SK-N-SH treated with all-trans-retinoic acid at 6 μM for 48 hours (cell line): ENCODE results near the gene CTBS.

ENCODE experiments used
- ATAC-seq: fragments of 200-7000 bp; cut with Tn5 transposase; 3 replicates; pipeline ENCODE4 v1.9.1; 2020; ENCODE audit warnings: mild to moderate bottlenecking, moderate library complexity
- ARNTL ChIP-seq: fragments of 450-650 bp; formaldehyde crosslinking; IDR thresholded peaks from 2 replicates; pipeline ENCODE4 v1.5.0; 2020; ENCODE audit warnings: low read depth, mild to moderate bottlenecking, moderate library complexity, borderline replicate concordance
- BACH2 ChIP-seq: fragments of 250-450 bp; sonication (Bioruptor Pico); IDR thresholded peaks from 2 replicates; pipeline ENCODE4 v1.9.0; 2021; ENCODE audit warnings: mild to moderate bottlenecking, borderline replicate concordance
- CSDC2 ChIP-seq: fragments of 250-450 bp; sonication (Bioruptor Pico); IDR thresholded peaks from 2 replicates; pipeline ENCODE4 v1.5.0; 2020; ENCODE audit warnings: mild to moderate bottlenecking, moderate library complexity
- ESRRG ChIP-seq: fragments of 250-450 bp; sonication (Bioruptor Pico); IDR thresholded peaks from 2 replicates; pipeline ENCODE4 v1.6.1; 2021; ENCODE audit warnings: mild to moderate bottlenecking
- GLIS3 ChIP-seq: fragments of 250-450 bp; sonication (Bioruptor Pico); IDR thresholded peaks from 2 replicates; pipeline ENCODE4 v1.5.0; 2020; ENCODE audit warnings: mild to moderate bottlenecking, moderate library complexity
- ISL1 ChIP-seq: fragments of 250-450 bp; sonication (Bioruptor Pico); IDR thresholded peaks from 2 replicates; pipeline ENCODE4 v2.1.2; 2022; ENCODE audit warnings: mild to moderate bottlenecking, moderate library complexity
- OSR1 ChIP-seq: fragments of 250-450 bp; sonication (Bioruptor Pico); IDR thresholded peaks from 2 replicates; pipeline ENCODE4 v1.8.0; 2022; ENCODE audit warnings: moderate library complexity, mild to moderate bottlenecking, inconsistent platforms
- PPARA ChIP-seq: fragments of 250-450 bp; sonication (Bioruptor Pico); IDR thresholded peaks from 2 replicates; pipeline ENCODE4 v1.5.0; 2020; ENCODE audit warnings: mild to moderate bottlenecking, borderline replicate concordance
- RARB ChIP-seq: fragments of 250-450 bp; sonication (Bioruptor Pico); IDR thresholded peaks from 2 replicates; pipeline ENCODE4 v1.8.0; 2021; ENCODE audit warnings: mild to moderate bottlenecking, moderate library complexity
- SNAI2 ChIP-seq: fragments of 250-450 bp; sonication (Bioruptor Pico); IDR thresholded peaks from 2 replicates; pipeline ENCODE4 v1.5.0; 2020; ENCODE audit warnings: mild to moderate bottlenecking, moderate library complexity
- TCF4 ChIP-seq: fragments of 250-450 bp; sonication (Bioruptor Pico); IDR thresholded peaks from 2 replicates; pipeline ENCODE4 v1.8.0; 2021; ENCODE audit warnings: mild to moderate bottlenecking, moderate library complexity, borderline replicate concordance
- TOX ChIP-seq: fragments of 250-450 bp; sonication (Bioruptor Pico); IDR thresholded peaks from 2 replicates; pipeline ENCODE4 v1.8.0; 2021; ENCODE audit warnings: mild to moderate bottlenecking, moderate library complexity, borderline replicate concordance
- ZC3H10 ChIP-seq: fragments of 250-450 bp; sonication (Bioruptor Pico); IDR thresholded peaks from 2 replicates; pipeline ENCODE4 v1.5.1; 2021; ENCODE audit warnings: mild to moderate bottlenecking, moderate library complexity
- ZFP3 ChIP-seq: fragments of 250-450 bp; sonication (Bioruptor Pico); IDR thresholded peaks from 2 replicates; pipeline ENCODE4 v1.5.0; 2020; ENCODE audit warnings: mild to moderate bottlenecking, moderate library complexity
- ZFP30 ChIP-seq: fragments of 450-650 bp; formaldehyde crosslinking; IDR thresholded peaks from 2 replicates; pipeline ENCODE4 v1.5.0; 2022; ENCODE audit warnings: mild to moderate bottlenecking, moderate library complexity
- ZNF565 ChIP-seq: fragments of 450-650 bp; formaldehyde crosslinking; conservative IDR thresholded peaks from 2 replicates; pipeline ENCODE4 v1.5.0; 2020; ENCODE audit warnings: low read depth, mild to moderate bottlenecking, moderate library complexity
- ZNF70 ChIP-seq: fragments of 450-650 bp; formaldehyde crosslinking; IDR thresholded peaks from 2 replicates; pipeline ENCODE4 v1.5.0; 2020; ENCODE audit warnings: mild to moderate bottlenecking, moderate library complexity
- ZNF8 ChIP-seq: fragments of 450-650 bp; formaldehyde crosslinking; IDR thresholded peaks from 2 replicates; pipeline ENCODE4 v1.5.0; 2020; ENCODE audit warnings: mild to moderate bottlenecking, moderate library complexity
- TF ChIP-seq, protein P1 (sequence below): fragments of 250-450 bp; sonication (Bioruptor Pico); IDR thresholded peaks from 2 replicates; pipeline ENCODE4 v1.5.1; 2020; ENCODE audit warnings: low read depth, mild to moderate bottlenecking, moderate library complexity
- TF ChIP-seq, protein P2 (sequence below): fragments of 250-450 bp; sonication (Bioruptor Pico); IDR thresholded peaks from 2 replicates; pipeline ENCODE4 v1.8.0; 2020; ENCODE audit warnings: mild to moderate bottlenecking, moderate library complexity, borderline replicate concordance
- TF ChIP-seq, protein P3 (sequence below): fragments of 250-450 bp; sonication (Bioruptor Pico); IDR thresholded peaks from 2 replicates; pipeline ENCODE4 v1.5.1; 2021; ENCODE audit warnings: mild to moderate bottlenecking, moderate library complexity
- TF ChIP-seq, protein P4 (sequence below): fragments of 250-450 bp; sonication (Bioruptor Pico); IDR thresholded peaks from 2 replicates; pipeline ENCODE4 v1.8.0; 2021; ENCODE audit warnings: low read depth, mild to moderate bottlenecking, moderate library complexity, borderline replicate concordance
- TF ChIP-seq, protein P5 (sequence below): fragments of 250-450 bp; sonication (Bioruptor Pico); IDR thresholded peaks from 2 replicates; pipeline ENCODE4 v1.5.0; 2020; ENCODE audit warnings: mild to moderate bottlenecking, moderate library complexity

Gene CTBS

DNA sequence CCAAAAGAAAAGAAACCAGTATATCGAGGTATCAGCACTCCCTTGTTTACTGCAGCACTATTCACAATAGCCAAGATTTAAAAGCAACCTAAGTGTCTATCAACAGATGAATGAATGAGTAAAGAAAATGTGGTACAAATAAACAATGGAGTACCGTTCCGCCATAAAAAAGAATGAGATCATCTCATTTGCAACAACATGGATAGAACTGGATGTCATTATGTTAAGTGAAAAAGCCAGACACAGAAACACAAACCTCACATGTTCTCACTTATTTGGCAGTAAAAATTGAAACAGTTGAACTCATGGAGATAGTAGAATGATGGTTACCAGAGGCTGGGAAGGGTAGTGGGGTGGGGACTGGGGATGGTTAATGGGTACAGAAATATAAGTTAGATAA is 63.6 kb downstream of the CTBS start (continued):
- TF ChIP-seq ESRRG (CRISPR knock-in tag): no peak
- TF ChIP-seq RARB (CRISPR knock-in tag): no peak
- no peak for TF ChIP-seq GLIS3 (CRISPR knock-in tag)
- TF ChIP-seq ZNF565: no peak

DNA sequence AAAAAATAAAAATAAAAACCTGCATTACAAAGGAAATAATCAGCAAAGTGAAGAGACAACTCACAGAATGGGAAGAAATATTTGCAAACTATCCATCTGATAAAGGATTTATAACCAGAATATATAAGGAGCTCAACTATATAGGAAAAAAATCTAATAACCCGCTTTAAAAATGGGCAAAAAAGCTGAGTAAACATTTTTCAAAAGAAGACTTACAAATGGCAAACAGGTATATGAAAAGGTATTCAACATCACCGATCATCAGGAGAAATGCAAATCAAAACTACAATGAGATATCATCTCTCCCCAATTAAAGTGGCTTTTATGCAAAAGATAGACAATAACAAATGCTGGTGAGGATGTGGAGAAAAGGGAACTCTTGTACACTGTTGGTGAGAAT is 64.1 kb downstream of the CTBS start:
- no peak for ATAC-seq
- TF ChIP-seq, protein P1, sequence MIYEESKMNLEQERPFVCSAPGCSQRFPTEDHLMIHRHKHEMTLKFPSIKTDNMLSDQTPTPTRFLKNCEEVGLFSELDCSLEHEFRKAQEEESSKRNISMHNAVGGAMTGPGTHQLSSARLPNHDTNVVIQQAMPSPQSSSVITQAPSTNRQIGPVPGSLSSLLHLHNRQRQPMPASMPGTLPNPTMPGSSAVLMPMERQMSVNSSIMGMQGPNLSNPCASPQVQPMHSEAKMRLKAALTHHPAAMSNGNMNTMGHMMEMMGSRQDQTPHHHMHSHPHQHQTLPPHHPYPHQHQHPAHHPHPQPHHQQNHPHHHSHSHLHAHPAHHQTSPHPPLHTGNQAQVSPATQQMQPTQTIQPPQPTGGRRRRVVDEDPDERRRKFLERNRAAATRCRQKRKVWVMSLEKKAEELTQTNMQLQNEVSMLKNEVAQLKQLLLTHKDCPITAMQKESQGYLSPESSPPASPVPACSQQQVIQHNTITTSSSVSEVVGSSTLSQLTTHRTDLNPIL: no peak
- TF ChIP-seq ZFP30 (CRISPR knock-in tag): no peak
- no peak for TF ChIP-seq ZFP3 (CRISPR knock-in tag)
- no peak for TF ChIP-seq CSDC2 (CRISPR knock-in tag)
- no peak for TF ChIP-seq ZNF8
- TF ChIP-seq TCF4 (CRISPR knock-in tag): no peak
- no peak for TF ChIP-seq SNAI2
- TF ChIP-seq OSR1 (CRISPR knock-in tag): no peak
- TF ChIP-seq PPARA (CRISPR knock-in tag): no peak
- TF ChIP-seq, protein P2, sequence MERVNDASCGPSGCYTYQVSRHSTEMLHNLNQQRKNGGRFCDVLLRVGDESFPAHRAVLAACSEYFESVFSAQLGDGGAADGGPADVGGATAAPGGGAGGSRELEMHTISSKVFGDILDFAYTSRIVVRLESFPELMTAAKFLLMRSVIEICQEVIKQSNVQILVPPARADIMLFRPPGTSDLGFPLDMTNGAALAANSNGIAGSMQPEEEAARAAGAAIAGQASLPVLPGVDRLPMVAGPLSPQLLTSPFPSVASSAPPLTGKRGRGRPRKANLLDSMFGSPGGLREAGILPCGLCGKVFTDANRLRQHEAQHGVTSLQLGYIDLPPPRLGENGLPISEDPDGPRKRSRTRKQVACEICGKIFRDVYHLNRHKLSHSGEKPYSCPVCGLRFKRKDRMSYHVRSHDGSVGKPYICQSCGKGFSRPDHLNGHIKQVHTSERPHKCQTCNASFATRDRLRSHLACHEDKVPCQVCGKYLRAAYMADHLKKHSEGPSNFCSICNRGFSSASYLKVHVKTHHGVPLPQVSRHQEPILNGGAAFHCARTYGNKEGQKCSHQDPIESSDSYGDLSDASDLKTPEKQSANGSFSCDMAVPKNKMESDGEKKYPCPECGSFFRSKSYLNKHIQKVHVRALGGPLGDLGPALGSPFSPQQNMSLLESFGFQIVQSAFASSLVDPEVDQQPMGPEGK (CRISPR knock-in tag): no peak
- TF ChIP-seq, protein P3, sequence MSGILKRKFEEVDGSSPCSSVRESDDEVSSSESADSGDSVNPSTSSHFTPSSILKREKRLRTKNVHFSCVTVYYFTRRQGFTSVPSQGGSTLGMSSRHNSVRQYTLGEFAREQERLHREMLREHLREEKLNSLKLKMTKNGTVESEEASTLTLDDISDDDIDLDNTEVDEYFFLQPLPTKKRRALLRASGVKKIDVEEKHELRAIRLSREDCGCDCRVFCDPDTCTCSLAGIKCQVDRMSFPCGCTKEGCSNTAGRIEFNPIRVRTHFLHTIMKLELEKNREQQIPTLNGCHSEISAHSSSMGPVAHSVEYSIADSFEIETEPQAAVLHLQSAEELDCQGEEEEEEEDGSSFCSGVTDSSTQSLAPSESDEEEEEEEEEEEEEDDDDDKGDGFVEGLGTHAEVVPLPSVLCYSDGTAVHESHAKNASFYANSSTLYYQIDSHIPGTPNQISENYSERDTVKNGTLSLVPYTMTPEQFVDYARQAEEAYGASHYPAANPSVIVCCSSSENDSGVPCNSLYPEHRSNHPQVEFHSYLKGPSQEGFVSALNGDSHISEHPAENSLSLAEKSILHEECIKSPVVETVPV (CRISPR knock-in tag): no peak
- no peak for TF ChIP-seq ZC3H10
- no peak for TF ChIP-seq RARB (CRISPR knock-in tag)
- TF ChIP-seq TOX (CRISPR knock-in tag): no peak
- no peak for TF ChIP-seq ISL1 (CRISPR knock-in tag)
- TF ChIP-seq ZNF70 (CRISPR knock-in tag): no peak
- TF ChIP-seq, protein P4, sequence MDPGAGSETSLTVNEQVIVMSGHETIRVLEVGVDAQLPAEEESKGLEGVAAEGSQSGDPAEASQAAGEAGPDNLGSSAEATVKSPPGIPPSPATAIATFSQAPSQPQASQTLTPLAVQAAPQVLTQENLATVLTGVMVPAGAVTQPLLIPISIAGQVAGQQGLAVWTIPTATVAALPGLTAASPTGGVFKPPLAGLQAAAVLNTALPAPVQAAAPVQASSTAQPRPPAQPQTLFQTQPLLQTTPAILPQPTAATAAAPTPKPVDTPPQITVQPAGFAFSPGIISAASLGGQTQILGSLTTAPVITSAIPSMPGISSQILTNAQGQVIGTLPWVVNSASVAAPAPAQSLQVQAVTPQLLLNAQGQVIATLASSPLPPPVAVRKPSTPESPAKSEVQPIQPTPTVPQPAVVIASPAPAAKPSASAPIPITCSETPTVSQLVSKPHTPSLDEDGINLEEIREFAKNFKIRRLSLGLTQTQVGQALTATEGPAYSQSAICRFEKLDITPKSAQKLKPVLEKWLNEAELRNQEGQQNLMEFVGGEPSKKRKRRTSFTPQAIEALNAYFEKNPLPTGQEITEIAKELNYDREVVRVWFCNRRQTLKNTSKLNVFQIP (CRISPR knock-in tag): no peak
- no peak for TF ChIP-seq ZNF565
- TF ChIP-seq BACH2 (CRISPR knock-in tag): no peak
- no peak for TF ChIP-seq GLIS3 (CRISPR knock-in tag)
- TF ChIP-seq, all 23 proteins: peak for 0

DNA sequence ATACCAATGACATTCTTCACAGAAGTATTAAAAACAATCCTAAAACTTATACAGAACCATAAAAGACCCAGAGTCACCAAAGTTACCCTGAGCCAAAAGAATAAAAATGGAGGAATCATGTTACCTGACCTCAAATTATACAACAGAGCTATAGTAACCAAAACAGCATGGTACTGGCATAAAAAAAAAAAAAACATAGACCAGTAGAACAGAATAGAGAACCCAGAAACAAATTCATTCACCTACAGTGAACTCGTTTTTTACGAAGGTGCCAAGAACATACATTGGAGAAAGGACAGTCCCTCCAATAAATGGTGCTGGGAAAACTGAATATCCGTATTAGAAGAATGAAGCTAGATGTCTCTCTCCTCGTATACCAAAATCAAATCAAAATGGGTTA is 65.2 kb downstream of the CTBS start:
- TF ChIP-seq ESRRG (CRISPR knock-in tag) (no peak), ISL1 (CRISPR knock-in tag) (no peak), ZNF8 (no peak), ZFP30 (CRISPR knock-in tag) (no peak), CSDC2 (CRISPR knock-in tag) (no peak), GLIS3 (CRISPR knock-in tag) (no peak), ARNTL (no peak), TCF4 (CRISPR knock-in tag) (no peak), ZNF70 (CRISPR knock-in tag) (no peak), SNAI2 (no peak)
- TF ChIP-seq, protein P5, sequence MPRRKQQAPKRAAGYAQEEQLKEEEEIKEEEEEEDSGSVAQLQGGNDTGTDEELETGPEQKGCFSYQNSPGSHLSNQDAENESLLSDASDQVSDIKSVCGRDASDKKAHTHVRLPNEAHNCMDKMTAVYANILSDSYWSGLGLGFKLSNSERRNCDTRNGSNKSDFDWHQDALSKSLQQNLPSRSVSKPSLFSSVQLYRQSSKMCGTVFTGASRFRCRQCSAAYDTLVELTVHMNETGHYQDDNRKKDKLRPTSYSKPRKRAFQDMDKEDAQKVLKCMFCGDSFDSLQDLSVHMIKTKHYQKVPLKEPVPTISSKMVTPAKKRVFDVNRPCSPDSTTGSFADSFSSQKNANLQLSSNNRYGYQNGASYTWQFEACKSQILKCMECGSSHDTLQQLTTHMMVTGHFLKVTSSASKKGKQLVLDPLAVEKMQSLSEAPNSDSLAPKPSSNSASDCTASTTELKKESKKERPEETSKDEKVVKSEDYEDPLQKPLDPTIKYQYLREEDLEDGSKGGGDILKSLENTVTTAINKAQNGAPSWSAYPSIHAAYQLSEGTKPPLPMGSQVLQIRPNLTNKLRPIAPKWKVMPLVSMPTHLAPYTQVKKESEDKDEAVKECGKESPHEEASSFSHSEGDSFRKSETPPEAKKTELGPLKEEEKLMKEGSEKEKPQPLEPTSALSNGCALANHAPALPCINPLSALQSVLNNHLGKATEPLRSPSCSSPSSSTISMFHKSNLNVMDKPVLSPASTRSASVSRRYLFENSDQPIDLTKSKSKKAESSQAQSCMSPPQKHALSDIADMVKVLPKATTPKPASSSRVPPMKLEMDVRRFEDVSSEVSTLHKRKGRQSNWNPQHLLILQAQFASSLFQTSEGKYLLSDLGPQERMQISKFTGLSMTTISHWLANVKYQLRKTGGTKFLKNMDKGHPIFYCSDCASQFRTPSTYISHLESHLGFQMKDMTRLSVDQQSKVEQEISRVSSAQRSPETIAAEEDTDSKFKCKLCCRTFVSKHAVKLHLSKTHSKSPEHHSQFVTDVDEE (CRISPR knock-in tag): no peak
- TF ChIP-seq, protein P4 (CRISPR knock-in tag): no peak
- TF ChIP-seq, protein P1: no peak
- no peak for ATAC-seq
